HEK293 (cell line): ENCODE measurements around the gene GNS.

Experiments
- CTCF ChIA-PET: fragments of 350-600 bp; formaldehyde crosslinking; extraction: SDS; loops from one replicate; lab custom pipeline; 2021; ENCODE audit warnings: antibody characterized with exemption; lab: Yijun Ruan, JAX
- POLR2A ChIA-PET: fragments of 300-600 bp; formaldehyde crosslinking; extraction: SDS; loops from one replicate; lab custom pipeline; 2020; ENCODE audit warnings: antibody characterized with exemption, inconsistent platforms; lab: Yijun Ruan, JAX
- H3K27ac ChIP-seq: fragments of 200-500 bp; sonication (Bioruptor generic); 2 replicates; pipeline ENCODE4 v1.5.1; 2014; ENCODE audit warnings: low read depth, low read length, control low read depth, inconsistent platforms; ENCODE audit errors: extremely low read depth
- H3K36me3 ChIP-seq, 2 experiments: fragments of 200-500 bp in 1 of 2; sonication (Bioruptor generic) in 1 of 2; 1 replicate in 1 of 2; 2 replicates in 1 of 2; pipeline ENCODE4 v1.5.1; 2014 to 2017; ENCODE audit warnings: inconsistent platforms in 2 of 2, low read length in 2 of 2; ENCODE audit not compliant: control insufficient read depth in 2 of 2, insufficient read depth in 1 of 2
- H3K4me1 ChIP-seq: fragments of 200-500 bp; sonication (Bioruptor generic); 2 replicates; pipeline ENCODE4 v1.5.1; 2014; ENCODE audit warnings: mild to moderate bottlenecking, low read length, inconsistent platforms; ENCODE audit not compliant: control insufficient read depth, insufficient read depth
- H3K4me3 ChIP-seq: 2 replicates; pipeline ENCODE4 v1.5.1; 2011; ENCODE audit warnings: low read depth, mild to moderate bottlenecking, control low read depth, low read length, moderate library complexity
- H3K9me3 ChIP-seq: fragments of 200-500 bp; sonication (Bioruptor generic); 2 replicates; pipeline ENCODE4 v1.5.1; 2014; ENCODE audit warnings: low read depth, low read length, inconsistent platforms; ENCODE audit not compliant: control insufficient read depth, insufficient read depth
- ATF2 ChIP-seq: fragments of 450-650 bp; formaldehyde crosslinking; IDR thresholded peaks from 2 replicates; pipeline ENCODE4 v1.5.1; 2016; ENCODE audit warnings: missing biosample characterization, missing genetic modification characterization, low read depth
- BCL6B ChIP-seq: fragments of 450-650 bp; formaldehyde crosslinking; IDR thresholded peaks from 2 replicates; pipeline ENCODE4 v1.5.1; 2017; ENCODE audit warnings: missing biosample characterization, missing genetic modification characterization
- GFI1B ChIP-seq: fragments of 450-650 bp; formaldehyde crosslinking; IDR thresholded peaks from 2 replicates; pipeline ENCODE4 v1.5.1; 2016; ENCODE audit warnings: missing biosample characterization, missing genetic modification characterization
- GLI2 ChIP-seq: fragments of 450-650 bp; formaldehyde crosslinking; IDR thresholded peaks from 2 replicates; pipeline ENCODE4; 2017; ENCODE audit warnings: missing biosample characterization, missing genetic modification characterization, low read depth, borderline replicate concordance
- GLIS1 ChIP-seq: fragments of 450-650 bp; formaldehyde crosslinking; IDR thresholded peaks from 2 replicates; pipeline ENCODE4 v1.5.1; 2016; ENCODE audit warnings: missing biosample characterization, missing genetic modification characterization
- HIC1 ChIP-seq: fragments of 450-650 bp; formaldehyde crosslinking; IDR thresholded peaks from 2 replicates; pipeline ENCODE4 v1.5.1; 2016; ENCODE audit warnings: missing biosample characterization, missing genetic modification characterization
- KLF17 ChIP-seq: fragments of 450-650 bp; formaldehyde crosslinking; IDR thresholded peaks from 2 replicates; pipeline ENCODE4 v1.5.1; 2016; ENCODE audit warnings: missing biosample characterization, missing genetic modification characterization
- MZF1 ChIP-seq: fragments of 450-650 bp; formaldehyde crosslinking; IDR thresholded peaks from 2 replicates; pipeline ENCODE4 v1.5.1; 2017; ENCODE audit warnings: missing biosample characterization, missing genetic modification characterization, borderline replicate concordance
- OSR2 ChIP-seq: fragments of 450-650 bp; formaldehyde crosslinking; IDR thresholded peaks from 2 replicates; pipeline ENCODE4 v1.5.1; 2016; ENCODE audit warnings: missing biosample characterization, missing genetic modification characterization
- PATZ1 ChIP-seq: fragments of 450-650 bp; formaldehyde crosslinking; IDR thresholded peaks from 2 replicates; pipeline ENCODE4 v1.5.1; 2016; ENCODE audit warnings: missing biosample characterization, missing genetic modification characterization
- REST ChIP-seq: fragments of 450-650 bp; formaldehyde crosslinking; IDR thresholded peaks from 2 replicates; pipeline ENCODE4 v1.5.1; 2016; ENCODE audit warnings: missing biosample characterization, missing genetic modification characterization
- ZBTB21 ChIP-seq: fragments of 450-650 bp; formaldehyde crosslinking; IDR thresholded peaks from 2 replicates; pipeline ENCODE4 v1.5.1; 2017; ENCODE audit warnings: missing biosample characterization, missing genetic modification characterization
- ZFHX2 ChIP-seq: fragments of 450-650 bp; formaldehyde crosslinking; conservative IDR thresholded peaks from 2 replicates; pipeline ENCODE4 v1.5.1; 2016; ENCODE audit warnings: missing biosample characterization, missing genetic modification characterization
- ZNF23 ChIP-seq: fragments of 450-650 bp; formaldehyde crosslinking; IDR thresholded peaks from 2 replicates; pipeline ENCODE4 v1.5.1; 2016; ENCODE audit warnings: missing biosample characterization, missing genetic modification characterization, borderline replicate concordance
- ZNF473 ChIP-seq: fragments of 450-650 bp; formaldehyde crosslinking; IDR thresholded peaks from 2 replicates; pipeline ENCODE4 v1.5.1; 2017; ENCODE audit warnings: missing biosample characterization, missing genetic modification characterization
- ZNF558 ChIP-seq: fragments of 450-650 bp; formaldehyde crosslinking; IDR thresholded peaks from 2 replicates; pipeline ENCODE4 v1.5.1; 2016; ENCODE audit warnings: missing biosample characterization, missing genetic modification characterization
- ZNF596 ChIP-seq: fragments of 450-650 bp; IDR thresholded peaks from 2 replicates; pipeline ENCODE4 v1.5.0; 2018; ENCODE audit warnings: missing biosample characterization, mild to moderate bottlenecking, missing genetic modification characterization, moderate library complexity
- ZNF626 ChIP-seq: fragments of 450-650 bp; sonication (Bioruptor Pico); formaldehyde crosslinking; IDR thresholded peaks from 2 replicates; pipeline ENCODE4 v1.5.1; 2018; ENCODE audit warnings: missing biosample characterization, missing genetic modification characterization, inconsistent platforms
- ZSCAN4 ChIP-seq: fragments of 450-650 bp; formaldehyde crosslinking; IDR thresholded peaks from 2 replicates; pipeline ENCODE4 v1.5.1; 2017; ENCODE audit warnings: missing biosample characterization, missing genetic modification characterization

GNS gene

GRCh38 chr12:64793610-64794009, 34.4 kb upstream of the GNS start:
- ChIA-PET POLR2A (interaction anchor here (0.6 kb wide), 1 partner anchor 48 kb away, joined by 9 read pairs; no protein-coding TSS in a partner anchor), CTCF (interaction anchor here (0.7 to 1.6 kb wide), 2 partner anchors 8 to 97 kb away, joined by 3 to 9 read pairs; no protein-coding TSS in a partner anchor)
- H3K4me1 ChIP-seq: no peaks in the 10 kb centered on the region
- no peak overlapping the region for H3K27ac ChIP-seq
- no peaks in the 10 kb centered on the region for H3K9me3 ChIP-seq
- peaks cover 0 to 5% of the 10 kb centered on the region in 2 experiments; a peak in 1 of 3 replicates for H3K36me3 ChIP-seq
- H3K4me3 ChIP-seq: no peak overlapping the region
- TF ChIP-seq MZF1 (tag by site-specific recombination): peak; percentile 59; the same call in 1 of the 2 replicates
- no peak for TF ChIP-seq OSR2

GRCh38 chr12:64792128-64792527, 32.9 kb upstream of the GNS start:
- TF ChIP-seq ZSCAN4 (tag by site-specific recombination) (no peak), BCL6B (no peak), GLI2 (tag by site-specific recombination) (no peak), KLF17 (tag by site-specific recombination) (no peak), REST (no peak), ZNF626 (no peak), GLIS1 (tag by site-specific recombination) (no peak), ZNF596 (tag by site-specific recombination) (no peak), ZFHX2 (tag by site-specific recombination) (no peak), ZNF558 (tag by site-specific recombination) (no peak), GFI1B (no peak), HIC1 (no peak), ZNF23 (tag by site-specific recombination) (no peak), ZNF473 (tag by site-specific recombination) (no peak), ZBTB21 (tag by site-specific recombination) (no peak), ATF2 (tag by site-specific recombination) (no peak), PATZ1 (tag by site-specific recombination) (no peak)
- TF ChIP-seq, all 188 proteins: peak for 0
- no peaks in the 10 kb centered on the region for H3K9me3 ChIP-seq
- H3K36me3 ChIP-seq: peaks cover 0 to 5% of the 10 kb centered on the region in 2 experiments; a peak in 1 of 3 replicates
- no peak overlapping the region for H3K4me3 ChIP-seq
- POLR2A ChIA-PET: interaction anchor here (0.7 kb wide), 1 partner anchor 36 kb away, joined by 3 read pairs; no protein-coding TSS in a partner anchor
- CTCF ChIA-PET: interaction anchor here (1.4 to 1.6 kb wide), 2 partner anchors 10 to 242 kb away, joined by 3 to 9 read pairs; no protein-coding TSS in a partner anchor
- no peak overlapping the region for H3K27ac ChIP-seq
- H3K4me1 ChIP-seq: no peaks in the 10 kb centered on the region
